ENCODE measurements around the gene RNF145. TPM values are rescaled to one million over a fixed set of nuclear protein-coding genes. Genes with fewer than 3 reads are reported as not detected.

RNF145 gene
- total and polyA plus RNA-seq, 10 of the 15 experiments (the other 5 are each of a cell fraction or from before 2014, with no cell fraction given): 9.7 to 58.1 (median 38.2) TPM

DNA sequence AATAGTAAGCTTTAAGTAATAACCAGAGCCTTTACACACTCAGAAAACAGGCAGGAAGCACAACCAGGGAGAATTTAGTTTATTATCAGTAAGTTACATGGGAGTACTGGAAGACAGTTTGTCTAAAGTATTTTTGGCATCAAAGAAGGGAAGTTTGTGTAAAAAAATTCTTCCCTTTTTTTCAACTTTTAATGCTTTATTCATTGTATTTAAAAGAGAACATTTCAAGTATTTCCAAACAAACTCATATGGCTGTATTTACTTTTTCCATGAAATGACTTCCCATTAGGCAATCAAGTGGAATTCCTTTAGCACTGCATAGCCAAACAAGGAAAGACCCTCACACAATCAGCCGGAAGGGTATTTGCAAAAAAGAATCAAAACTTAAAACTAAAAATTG lies 26.7 kb downstream of the RNF145 start (continued):
- TF ChIP-seq SREBF2 (IDR thresholded peaks at IDR 0.05; ENCODE audit: low read length): no peak
- no peak for TF ChIP-seq ZNF592 (IDR thresholded peaks at IDR 0.05)
- no peak for TF ChIP-seq ATF7 (IDR thresholded peaks at IDR 0.05; ENCODE audit: low read depth)
- TF ChIP-seq ZNF384 (IDR thresholded peaks at IDR 0.05; ENCODE audit: borderline replicate concordance, low read depth, low read length): no peak
- no peak for TF ChIP-seq TBL1XR1 (IDR thresholded peaks at IDR 0.05; ENCODE audit: low read depth, low read length)

GRCh38 chr5:159181651-159182050 lies 27.7 kb downstream of the RNF145 start:
- ChIA-PET RAD21 (ENCODE audit: unreplicated experiment) (interaction anchor here (0.7 to 2.0 kb wide), 4 partner anchors 17 to 26 kb away, joined by 3 to 11 read pairs (median 6); no protein-coding TSS in a partner anchor), CTCF (interaction anchor here (0.8 to 1.7 kb wide), 3 partner anchors 11 to 25 kb away, joined by 3 to 5 read pairs (median 4); no protein-coding TSS in a partner anchor), SMC1A (ENCODE audit: uncharacterized antibody, unreplicated experiment) (interaction anchor here (0.8 to 2.2 kb wide), 10 partner anchors 11 to 136 kb away, joined by 3 to 8 read pairs (median 4); no protein-coding TSS in a partner anchor), POLR2A (interaction anchor here (1.6 kb wide), 1 partner anchor 26 kb away, joined by 5 read pairs; no protein-coding TSS in a partner anchor)
- Histone ChIP-seq H3K27ac (ENCODE audit: control insufficient read depth, insufficient read depth) (peak overlapping the region; percentile 81; the same call in 1 of the 2 replicates), H2AFZ (ENCODE audit: control insufficient read depth, low read depth, low read length) (no peak overlapping the region), H3K4me2 (ENCODE audit: control insufficient read depth, insufficient read depth) (no peak overlapping the region), H3K4me3 (no peak overlapping the region), H3K27me3 (replicated peaks in 1 of 2; ENCODE audit: control insufficient read depth in 2 of 2, insufficient read depth in 2 of 2, low read length in 1 of 2) (no peaks in the 10 kb centered on the region), H3K79me2 (ENCODE audit: control insufficient read depth, insufficient read depth, low read length) (peaks cover 42% of the 10 kb centered on the region), H3K9ac (ENCODE audit: control insufficient read depth, insufficient read depth, low read length) (no peak overlapping the region), H4K20me1 (ENCODE audit: control insufficient read depth, insufficient read depth) (no peaks in the 10 kb centered on the region), H3K4me1 (ENCODE audit: control insufficient read depth, insufficient read depth, low read length) (peaks cover 12% of the 10 kb centered on the region), H3K9me3 (replicated peaks; ENCODE audit: control insufficient read depth, insufficient read depth, low read length) (no peaks in the 10 kb centered on the region), H3K36me3 (ENCODE audit: control insufficient read depth in 2 of 2, insufficient read depth in 2 of 2, low read length in 1 of 2) (peaks cover 1 to 9% of the 10 kb centered on the region in 2 experiments)
- DNase-seq (ENCODE audit: low read depth, low spot score) (no peak), FAIRE-seq (no peak), ATAC-seq (peak; percentile 3; the same call in 2 of the 3 replicates)
- in situ Hi-C loops (cut with MboI): no loop called here
- WGBS (ENCODE audit: insufficient coverage, insufficient replicate concordance, low lambda C conversion rate, missing lambda C conversion rate): 49% methylated on average over 4 of the region's 4 CpGs
- BruUV-seq (replicated peaks): TSS peak; percentile 62
- intact Hi-C loops (cut with micrococcal nuclease; ENCODE audit: unreplicated experiment): loop anchor here (2.0 to 5.0 kb wide), 2 partner anchors 27 to 276 kb away; partner anchors contain the start of gene RNF145
- TF ChIP-seq SMAD5 (IDR thresholded peaks at IDR 0.05; ENCODE audit: low read depth): no peak
- TF ChIP-seq ATF7 (IDR thresholded peaks at IDR 0.05; ENCODE audit: low read depth): no peak
- no peak for TF ChIP-seq ETV6 (conservative IDR thresholded peaks at IDR 0.05 in 1 of 2, IDR thresholded peaks at IDR 0.05 in 1 of 2; ENCODE audit: borderline replicate concordance in 1 of 2, low read depth in 1 of 2)
- no peak for TF ChIP-seq RAD21 (IDR thresholded peaks at IDR 0.05; ENCODE audit: insufficient read depth, low read depth, low read length)
- TF ChIP-seq ATF3 (IDR thresholded peaks at IDR 0.05; ENCODE audit: borderline replicate concordance, extremely low read depth, low read depth, low read length): no peak
- no peak for TF ChIP-seq CEBPZ (IDR thresholded peaks at IDR 0.05; ENCODE audit: low read depth, low read length)
- no peak for TF ChIP-seq NKRF (conservative IDR thresholded peaks at IDR 0.05)
- TF ChIP-seq TBL1XR1 (IDR thresholded peaks at IDR 0.05; ENCODE audit: low read depth, low read length): no peak
